Fibroblast of villous mesenchyme (primary cell): Measurements from ENCODE around the gene CCS. TPM values are rescaled to one million over a fixed set of nuclear protein-coding genes. Genes with fewer than 3 reads are reported as not detected.
"Not testable (repeated sequence)": the region's sequence is repeated elsewhere in the genome, so short reads cannot be mapped to it uniquely, and the experiment has no call there.

Experiments
- DNase-seq: peaks from one replicate; pipeline ENCODE4 v3.0.0-alpha.2; 2010; ENCODE audit warnings: low read depth
- H3K4me3 ChIP-seq: 2 replicates; pipeline ENCODE4 v1.5.1; 2011; ENCODE audit warnings: low read depth, mild to moderate bottlenecking, low read length
- CTCF ChIP-seq: IDR thresholded peaks from 2 replicates; pipeline ENCODE4 v1.5.1; 2012; ENCODE audit warnings: low read depth, mild to moderate bottlenecking, low read length; ENCODE audit not compliant: insufficient read depth
- total RNA-seq: library from RNA; depleted of rRNA; stranded (reverse); fragments of >200 nt; gene quantifications from 2 replicates; pipeline ENCODE4 v1.2.3, GENCODE V29; 2012

The CCS gene, protein sequence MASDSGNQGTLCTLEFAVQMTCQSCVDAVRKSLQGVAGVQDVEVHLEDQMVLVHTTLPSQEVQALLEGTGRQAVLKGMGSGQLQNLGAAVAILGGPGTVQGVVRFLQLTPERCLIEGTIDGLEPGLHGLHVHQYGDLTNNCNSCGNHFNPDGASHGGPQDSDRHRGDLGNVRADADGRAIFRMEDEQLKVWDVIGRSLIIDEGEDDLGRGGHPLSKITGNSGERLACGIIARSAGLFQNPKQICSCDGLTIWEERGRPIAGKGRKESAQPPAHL
- 34.5 and 35.4 TPM in 2 replicates for total RNA-seq

GRCh38 chr11:66592457-66593302, at the start of gene CCS, which contains the start of gene CCDC87:
Gene CCS (plus strand): TSS chr11:66593185. CDS start chr11:66593262, 77 bp downstream.
Gene CCDC87 (minus strand): TSS chr11:66593063. CDS start chr11:66593015, 48 bp downstream.
- H3K4me3 ChIP-seq: peak within 1 kb of the TSS; percentile 85
- TF ChIP-seq CTCF: peak; percentile 70
- DNase-seq: peak; percentile 96

GRCh38 chr11:66543263-66544107, 49.5 kb upstream of the CCS start:
- no peak overlapping the region for H3K4me3 ChIP-seq
- TF ChIP-seq CTCF: peak; percentile 59
- DNase-seq: peak; percentile 53

DNA sequence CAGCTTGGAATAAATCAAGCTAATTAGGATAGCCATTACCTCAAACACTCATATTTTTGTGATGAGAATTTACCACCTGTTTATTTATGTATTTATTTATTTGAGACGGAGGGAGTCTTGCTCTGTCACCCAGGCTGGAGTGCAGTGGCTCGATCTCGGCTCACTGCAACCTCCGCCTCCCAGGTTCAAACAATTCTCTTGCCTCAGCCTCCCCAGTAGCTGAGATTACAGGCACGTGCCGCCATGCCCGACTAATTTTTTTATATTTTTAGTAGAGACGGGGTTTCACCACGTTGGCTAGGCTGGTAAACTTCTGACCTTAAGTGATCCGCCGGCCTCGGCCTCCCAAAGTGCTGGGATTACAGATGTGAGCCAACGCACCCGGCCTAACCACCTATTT, 48.0 kb upstream of the CCS start:
- not testable (repeated sequence) for DNase-seq
- peak overlapping the region; percentile 68 for H3K4me3 ChIP-seq

GRCh38 chr11:66545701-66546367, 47.2 kb upstream of the CCS start, which contains the start of gene ZDHHC24:
Gene ZDHHC24 (minus strand): TSS chr11:66546048. CDS start chr11:66546003, 45 bp downstream.
- DNase-seq: peak; percentile 98
- no peak for TF ChIP-seq CTCF
- H3K4me3 ChIP-seq: peak within 1 kb of the TSS; percentile 68

GRCh38 chr11:66546368-66546965, 46.5 kb upstream of the CCS start, which contains the start of gene ACTN3:
Gene ACTN3 (plus strand): TSS chr11:66546903. CDS start chr11:66546938, 35 bp downstream.
- TF ChIP-seq CTCF: no peak
- DNase-seq: peak; percentile 66
- peak within 1 kb of the TSS; percentile 68 for H3K4me3 ChIP-seq

- no peak for TF ChIP-seq CTCF
- no peak overlapping the region for H3K4me3 ChIP-seq
- no peak for DNase-seq
Measured at GRCh38 chr11:66546966-66547661, 45.9 kb upstream of the CCS start.
